Measurements from ENCODE around the gene TMIE. TPM values are rescaled to one million over a fixed set of nuclear protein-coding genes. Genes with fewer than 3 reads are reported as not detected.

Gene TMIE
- polyA plus RNA-seq, 2 of the 4 experiments (the other 2 are of a cell fraction) = 0.09 to 0.12 TPM

- FAIRE-seq = no peak
- Histone ChIP-seq H3K27ac (no peak overlapping the region), H3K9me3 (no peaks in the 10 kb centered on the region), H3K4me1 (no peaks in the 10 kb centered on the region), H3K4me3 (no peak overlapping the region), H3K4me2 (no peak overlapping the region)
- POLR2A ChIA-PET = no interaction called here
- CTCF ChIA-PET = interaction anchor here (1.1 kb wide), 1 partner anchor 177 kb away, joined by 4 read pairs; no protein-coding TSS in a partner anchor
- 73% methylated on average over 17 of the region's 23 CpGs for WGBS (ENCODE audit: missing lambda C conversion rate)
- DNase-seq (ENCODE audit: low read depth in 1 of 2, low spot score in 1 of 2) = no peak
- TF ChIP-seq HEYL (CRISPR knock-in tag; IDR thresholded peaks at IDR 0.05) (no peak), SREBF2 (IDR thresholded peaks at IDR 0.05) (no peak), KDM1A (IDR thresholded peaks at IDR 0.05; ENCODE audit: low read depth) (no peak), USF2 (IDR thresholded peaks at IDR 0.05) (no peak), BHLHE40 (IDR thresholded peaks at IDR 0.05; ENCODE audit: low read depth, low read length) (no peak), EHMT2 (IDR thresholded peaks at IDR 0.05; ENCODE audit: low read depth) (no peak), HOXA7 (CRISPR knock-in tag; IDR thresholded peaks at IDR 0.05) (no peak), MAFK (IDR thresholded peaks at IDR 0.05; ENCODE audit: partially characterized antibody) (no peak), SMC3 (IDR thresholded peaks at IDR 0.05) (no peak), ZSCAN20 (CRISPR knock-in tag; IDR thresholded peaks at IDR 0.05) (no peak)
- ATAC-seq = no peak
Observed at GRCh38 chr3:46664971-46665762, 36.0 kb upstream of the TMIE start.

GRCh38 chr3:46665763-46666452, 35.3 kb upstream of the TMIE start:
- TF ChIP-seq HOXB13 (CRISPR knock-in tag; IDR thresholded peaks at IDR 0.05; ENCODE audit: low read depth) = no peak
- no peak for TF ChIP-seq FOSL2 (IDR thresholded peaks at IDR 0.05)
- TF ChIP-seq FOSL2 (CRISPR knock-in tag; IDR thresholded peaks at IDR 0.05) = no peak
- TF ChIP-seq HOXB5 (CRISPR knock-in tag; IDR thresholded peaks at IDR 0.05) = no peak
- no peak for TF ChIP-seq ESRRA (IDR thresholded peaks at IDR 0.05; ENCODE audit: borderline replicate concordance, low read length)
- TF ChIP-seq HMGXB4 (CRISPR knock-in tag; IDR thresholded peaks at IDR 0.05; ENCODE audit: borderline replicate concordance) = no peak
- no peak for TF ChIP-seq JUN (IDR thresholded peaks at IDR 0.05)
- no peak for TF ChIP-seq JUNB (IDR thresholded peaks at IDR 0.05)
- no peak for TF ChIP-seq GATA3 (IDR thresholded peaks at IDR 0.05; ENCODE audit: borderline replicate concordance)
- no peak for TF ChIP-seq ZNF302 (CRISPR knock-in tag; IDR thresholded peaks at IDR 0.05)
- TF ChIP-seq CBX2 (IDR thresholded peaks at IDR 0.05; ENCODE audit: borderline replicate concordance, low read depth) = no peak
- TF ChIP-seq BHLHE40 (IDR thresholded peaks at IDR 0.05; ENCODE audit: low read depth, low read length) = no peak
- no peak for TF ChIP-seq TP53 (CRISPR knock-in tag; IDR thresholded peaks at IDR 0.05)
- no peak for TF ChIP-seq RNF2 (IDR thresholded peaks at IDR 0.05; ENCODE audit: borderline replicate concordance, low read depth)
- no peaks in the 10 kb centered on the region for H3K4me1 ChIP-seq
- DNase-seq (ENCODE audit: low read depth in 1 of 2, low spot score in 1 of 2) (no peak), ATAC-seq (no peak), FAIRE-seq (no peak)
- no peak overlapping the region for H3K27ac ChIP-seq
- WGBS (ENCODE audit: missing lambda C conversion rate) = 61% methylated on average over 7 of the region's 9 CpGs
- no peaks in the 10 kb centered on the region for H3K9me3 ChIP-seq
- ChIA-PET CTCF (no interaction called here), POLR2A (no interaction called here)
- H3K4me2 ChIP-seq = no peak overlapping the region
- H3K4me3 ChIP-seq = no peak overlapping the region
